DMS79 treated with DMSO at 0.1 percent for 48 hours (cell line): ENCODE data around the gene ZNF576.
A peak's percentile ranks its signal among the peaks of the same experiment; 100 is the strongest.
"Not testable (repeated sequence)": the region's sequence is repeated elsewhere in the genome, so short reads cannot be mapped to it uniquely, and the experiment has no call there.

Source experiments
- DNase-seq: peaks from one replicate; lab custom pipeline; 2025; lab: John Stamatoyannopoulos, UW

ZNF576 gene, protein sequence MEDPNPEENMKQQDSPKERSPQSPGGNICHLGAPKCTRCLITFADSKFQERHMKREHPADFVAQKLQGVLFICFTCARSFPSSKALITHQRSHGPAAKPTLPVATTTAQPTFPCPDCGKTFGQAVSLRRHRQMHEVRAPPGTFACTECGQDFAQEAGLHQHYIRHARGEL

DNA sequence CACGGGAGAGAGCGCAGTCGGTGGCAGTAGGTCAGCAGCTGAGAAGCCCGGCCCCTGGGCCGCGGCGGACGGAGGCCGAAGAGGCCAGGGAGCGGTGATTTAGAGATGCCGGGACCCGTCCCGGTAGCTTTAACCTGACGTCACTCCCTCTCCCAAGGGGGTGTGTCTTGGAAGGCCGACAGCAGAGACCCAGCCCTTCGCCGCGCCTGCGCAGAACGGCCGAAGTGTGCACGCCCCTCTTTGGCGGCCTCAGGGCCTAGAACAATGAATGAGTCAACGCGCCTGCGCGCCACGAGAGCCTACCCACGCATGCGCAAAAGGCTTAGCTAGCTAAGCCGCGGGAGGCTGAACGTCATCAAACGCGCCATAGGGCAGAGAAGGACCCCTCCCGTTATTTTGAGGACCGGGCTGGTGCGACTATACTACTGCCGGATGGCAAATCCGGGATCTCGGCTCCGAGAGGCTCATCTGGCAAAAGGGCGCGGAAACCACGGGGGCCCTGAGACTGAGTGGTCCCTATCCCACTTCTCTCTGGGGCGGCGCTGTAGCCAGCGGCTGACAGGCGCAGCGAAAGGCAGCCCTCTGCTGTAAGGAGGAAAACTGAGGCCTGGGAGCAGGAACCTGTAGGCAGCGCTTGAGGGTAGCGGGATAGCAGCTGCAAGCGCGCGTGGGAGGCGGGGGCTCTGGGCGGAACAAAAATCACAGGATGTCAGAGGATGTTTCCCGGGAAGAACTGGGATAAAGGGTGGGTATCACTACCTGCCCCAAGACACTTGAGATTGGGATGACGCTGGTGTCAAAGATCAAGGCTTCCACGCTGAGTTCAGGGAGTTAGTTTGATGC, at the start of gene ZNF576, which contains the start of gene IRGQ:
TSS of gene ZNF576 (plus strand) at position 597 of the 843 bp plus-strand sequence. CDS start 514 bp downstream, outside the sequence.
TSS of gene IRGQ (minus strand) at position 136 of the 843 bp plus-strand sequence. CDS start 796 bp downstream, outside the sequence.
- DNase-seq, result peak; percentile 98

DNA sequence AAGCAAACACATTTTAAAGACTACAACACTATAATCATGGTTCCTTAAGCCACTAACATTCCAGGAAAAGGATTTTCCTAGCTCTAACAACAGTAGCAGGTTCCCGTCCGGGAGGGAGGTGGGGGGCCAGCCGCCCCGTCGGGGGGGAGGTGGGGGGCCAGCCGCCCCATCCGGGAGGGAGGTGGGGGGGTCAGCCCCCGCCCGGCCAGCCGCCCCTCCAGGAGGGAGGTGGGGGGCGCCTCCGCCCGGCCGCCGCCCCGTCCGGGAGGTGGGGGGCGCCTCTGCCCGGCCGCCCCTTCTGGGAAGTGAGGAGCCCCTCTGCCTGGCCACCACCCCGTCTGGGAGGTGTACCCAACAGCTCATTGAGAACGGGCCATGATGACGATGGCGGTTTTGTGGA, 48.5 kb upstream of the ZNF576 start:
- not testable (repeated sequence) for DNase-seq

DNA sequence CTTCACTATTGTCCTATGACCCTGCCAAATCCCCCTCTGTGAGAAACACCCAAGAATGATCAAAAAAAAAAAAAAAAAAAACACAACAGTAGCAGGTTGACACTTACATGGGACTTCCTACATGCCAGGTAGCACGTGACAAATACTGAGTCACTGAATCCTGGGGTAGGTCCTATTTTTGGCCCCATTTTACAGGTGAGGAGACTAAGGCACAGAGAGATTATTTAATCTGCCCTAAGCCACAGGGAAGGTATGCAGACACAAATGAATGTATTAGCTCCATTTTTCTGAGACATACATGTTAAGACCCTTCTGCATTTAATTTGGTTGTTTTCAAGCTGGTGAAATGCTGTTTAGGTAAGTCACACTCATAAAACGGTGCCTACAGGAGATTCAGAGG, 47.7 kb upstream of the ZNF576 start:
- DNase-seq, result no peak

DNA sequence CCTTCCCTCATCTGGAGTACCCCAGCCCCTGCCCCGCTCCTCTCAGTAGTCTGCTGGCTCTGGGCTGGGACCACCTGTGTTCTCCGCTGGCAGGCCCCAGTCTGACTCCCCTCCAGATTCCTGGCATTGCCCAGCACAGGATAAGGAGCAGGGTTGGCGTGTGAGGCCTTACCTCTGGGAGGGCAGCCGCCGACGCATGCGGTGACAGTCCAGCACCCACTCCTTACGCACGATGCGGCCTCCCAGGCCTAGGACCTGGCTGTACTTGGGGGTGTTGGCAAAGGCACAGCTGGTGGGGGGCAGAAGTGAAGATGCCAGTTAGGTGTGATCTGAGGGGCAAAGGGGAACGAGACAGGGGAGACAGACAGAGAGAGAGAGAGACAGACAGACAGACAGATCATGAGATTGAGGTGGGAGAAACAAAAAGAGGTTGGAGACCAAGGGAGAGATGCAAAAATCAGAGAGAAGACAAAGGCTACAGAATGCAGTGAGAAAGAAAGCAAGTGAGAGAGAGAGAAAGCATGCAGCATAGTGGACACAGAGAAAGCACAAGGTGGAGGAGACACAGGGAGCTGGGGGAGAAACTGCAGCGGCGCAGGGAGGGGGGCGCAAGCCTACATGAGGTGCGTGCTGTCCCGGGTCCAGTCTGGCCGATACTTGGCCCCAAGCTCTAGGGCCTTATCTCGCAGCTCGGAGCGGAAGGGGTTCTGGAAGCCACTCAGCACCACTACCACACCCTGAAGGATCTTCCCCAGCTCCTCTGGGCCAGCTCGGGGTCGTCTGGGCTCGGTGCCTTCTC, 44.8 kb upstream of the ZNF576 start:
- DNase-seq, result no peak

DNA sequence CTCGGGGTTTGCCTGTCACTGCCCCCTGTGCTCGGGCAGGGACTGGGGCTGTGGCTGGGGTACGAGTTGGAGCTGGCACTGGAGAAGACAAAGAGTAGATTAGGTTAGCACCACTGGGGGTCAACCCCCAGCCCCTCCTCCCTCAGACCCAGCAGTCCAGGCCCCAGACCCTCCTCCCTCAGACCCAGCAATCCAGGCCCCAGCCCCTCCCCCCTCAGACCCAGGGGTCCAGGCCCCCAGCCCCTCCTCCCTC, 44.3 kb upstream of the ZNF576 start:
- DNase-seq, result no peak

DNA sequence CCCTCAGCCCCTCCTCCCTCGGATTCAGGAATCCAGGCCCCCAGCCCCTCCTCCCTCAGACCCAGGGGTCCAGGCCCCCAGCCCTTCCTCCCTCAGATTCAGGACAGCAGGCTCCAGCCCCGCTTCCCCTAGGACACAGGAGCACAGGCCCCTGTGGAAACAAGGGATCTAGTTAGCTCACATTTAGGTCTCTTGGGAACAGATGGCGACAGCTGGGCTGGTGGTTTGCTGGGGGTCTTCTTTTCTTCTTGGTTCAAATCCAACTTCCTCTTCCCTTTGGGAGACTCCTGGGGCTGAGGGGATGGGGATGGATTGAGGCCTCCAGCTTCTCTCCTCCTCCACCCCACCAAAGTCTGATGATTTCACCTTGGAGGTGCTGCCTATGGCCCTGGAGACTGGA, 43.8 kb upstream of the ZNF576 start:
- no peak for DNase-seq

DNA sequence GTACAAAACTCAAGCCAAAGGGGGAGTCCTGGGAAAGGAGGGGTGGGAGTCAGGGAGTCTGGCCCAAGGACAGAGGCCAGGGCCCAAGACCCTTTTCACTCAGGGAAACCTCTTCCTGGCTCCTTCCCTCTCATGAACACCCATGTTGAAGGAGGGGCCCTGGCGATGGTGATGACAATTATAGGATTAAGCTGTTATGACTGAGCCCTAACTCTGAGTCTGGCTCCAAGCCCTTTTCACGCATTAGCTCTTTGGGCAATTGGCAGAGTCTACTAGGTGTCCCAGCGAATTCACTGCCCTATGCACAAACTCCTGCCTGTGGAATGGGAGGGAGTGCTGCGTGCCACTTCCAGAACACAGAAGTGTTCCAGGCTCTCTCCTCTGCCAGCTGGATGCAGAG, 42.7 kb upstream of the ZNF576 start:
- DNase-seq, result no peak

DNA sequence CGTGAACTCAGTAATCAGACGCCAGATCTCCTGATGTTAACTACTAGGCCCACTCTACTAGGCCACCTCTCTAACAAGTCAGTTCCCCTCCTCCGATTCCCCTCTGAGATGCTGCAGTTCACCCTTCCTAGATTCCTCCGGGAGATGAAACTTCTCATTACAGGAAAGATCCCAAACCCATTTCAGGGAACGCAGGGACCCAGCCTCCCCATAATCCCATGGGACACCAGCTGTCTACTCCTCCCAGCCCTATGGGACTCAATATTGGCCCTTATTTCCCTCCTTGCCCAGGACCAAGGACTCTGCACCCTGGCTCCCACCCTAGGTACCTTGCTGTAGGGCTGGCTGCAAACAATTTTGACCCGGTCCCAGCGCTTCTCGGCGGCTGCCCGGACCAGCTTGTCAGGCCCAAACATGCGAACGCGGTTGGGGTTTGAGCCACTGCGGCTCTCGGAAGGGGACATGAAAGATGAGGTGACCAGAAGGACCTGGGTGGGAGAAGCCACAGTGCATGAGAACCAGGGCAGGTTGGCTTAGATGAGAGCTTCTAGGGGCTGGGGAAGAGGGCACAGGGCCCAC, 42.0 kb upstream of the ZNF576 start:
- no peak for DNase-seq

DNA sequence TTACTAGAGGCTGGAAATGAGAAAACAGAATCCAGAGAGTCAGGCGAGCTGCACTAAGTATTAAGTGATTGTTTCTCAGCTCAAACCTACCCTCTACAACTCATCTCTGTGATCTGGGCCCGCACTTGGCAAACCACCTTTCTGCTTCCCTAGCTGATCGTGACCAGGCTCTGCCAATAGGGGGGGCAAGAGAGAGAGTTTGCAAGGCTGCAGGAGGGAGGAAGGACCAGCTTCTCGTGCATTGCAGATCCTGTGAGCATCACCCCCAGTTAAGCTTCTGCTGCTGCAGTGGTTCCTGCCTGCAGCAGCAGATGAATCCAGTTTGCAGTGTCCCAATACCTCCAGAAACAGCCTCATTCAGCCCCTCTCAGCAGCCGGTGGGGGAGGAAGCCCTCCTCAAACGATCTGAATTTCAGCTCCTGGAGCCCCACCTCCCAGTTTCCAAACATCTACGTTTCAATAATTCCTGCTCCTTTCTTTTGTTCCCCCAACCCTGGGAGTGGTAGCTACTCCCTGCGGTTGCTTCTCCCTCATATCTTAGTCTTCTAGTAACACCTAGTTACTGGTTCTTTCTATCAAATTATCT, 41.1 kb upstream of the ZNF576 start:
- peak; percentile 8 for DNase-seq

DNA sequence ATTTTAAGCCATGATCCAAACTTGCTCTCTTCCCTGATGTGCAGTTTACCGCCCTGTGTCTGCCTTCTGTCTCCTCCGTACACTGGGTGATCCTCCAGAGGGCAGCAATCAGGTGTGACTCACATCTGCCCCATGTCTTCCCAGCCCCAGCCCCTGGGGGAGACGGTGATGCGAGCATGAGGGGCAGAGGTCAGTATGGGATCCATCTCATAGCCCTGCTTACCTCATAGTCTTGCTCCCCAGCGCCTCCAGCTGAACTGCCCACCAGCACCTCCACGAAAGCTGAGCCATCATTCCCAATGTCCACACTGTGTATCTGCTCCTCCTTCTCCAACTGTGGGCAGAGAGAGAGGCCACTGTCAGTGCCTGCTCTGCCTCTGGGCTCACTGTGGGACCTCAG, 35.7 kb upstream of the ZNF576 start:
- DNase-seq, result no peak

DNA sequence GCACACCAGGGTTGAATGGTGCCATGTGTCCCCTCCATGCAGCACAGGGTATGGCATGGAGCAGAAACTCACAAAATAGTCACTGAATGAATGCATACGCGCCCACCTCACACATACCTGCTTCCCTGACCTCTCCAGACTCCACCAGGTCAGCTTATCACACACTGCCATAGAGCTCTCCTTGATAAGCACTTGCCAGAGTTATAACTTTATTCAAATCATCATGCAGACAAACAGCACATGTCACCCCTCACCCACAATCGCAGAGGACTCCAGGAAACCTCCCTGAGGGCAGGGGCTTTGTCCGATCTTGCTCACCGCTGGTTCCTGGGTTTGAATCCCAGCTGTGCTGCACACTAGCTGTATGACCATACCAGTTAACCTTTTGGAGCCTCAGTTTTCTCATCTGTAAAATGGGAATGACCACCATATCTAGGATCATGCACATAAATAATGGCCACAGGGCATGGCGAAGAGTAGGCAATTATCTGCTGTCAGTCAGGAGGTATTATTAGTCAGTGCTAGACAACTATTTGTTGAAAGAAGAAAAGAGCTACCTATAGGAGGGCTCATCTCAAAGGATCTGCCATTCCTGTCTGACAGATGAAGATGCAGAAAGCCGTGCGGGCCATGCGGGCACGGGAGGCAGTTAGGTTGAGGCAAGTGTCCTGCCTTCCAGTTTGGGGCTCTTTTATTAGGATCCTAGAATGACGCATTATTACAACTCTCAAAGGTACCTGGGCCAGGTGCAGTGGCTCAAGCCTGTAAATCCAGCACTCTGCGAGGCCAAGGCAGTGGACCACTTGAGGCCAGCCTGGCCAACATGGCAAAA, 35.0 kb upstream of the ZNF576 start:
- no peak for DNase-seq

DNA sequence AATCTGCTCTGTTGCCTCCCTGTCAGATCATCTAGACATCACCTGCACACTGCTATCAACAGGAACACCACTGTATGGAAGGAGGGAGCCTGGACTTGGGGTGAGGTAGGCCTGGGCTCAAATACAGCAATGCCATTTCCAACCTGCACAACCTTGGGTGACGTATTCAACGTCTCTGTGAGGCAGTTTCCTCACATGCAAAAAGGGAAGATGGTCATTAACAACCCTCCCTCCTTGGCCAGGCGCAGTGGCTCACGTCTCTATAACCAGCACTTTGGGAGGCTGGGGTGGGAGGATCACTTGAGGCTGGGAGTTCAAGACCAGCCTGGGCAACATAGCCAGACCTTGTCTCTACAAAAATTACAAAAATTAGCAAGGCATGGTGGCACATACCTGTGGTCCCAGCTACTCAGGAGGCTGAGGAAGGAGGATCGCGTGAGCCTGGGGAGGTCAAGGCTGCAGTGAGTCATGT, 34.1 kb upstream of the ZNF576 start:
- no peak for DNase-seq

DNA sequence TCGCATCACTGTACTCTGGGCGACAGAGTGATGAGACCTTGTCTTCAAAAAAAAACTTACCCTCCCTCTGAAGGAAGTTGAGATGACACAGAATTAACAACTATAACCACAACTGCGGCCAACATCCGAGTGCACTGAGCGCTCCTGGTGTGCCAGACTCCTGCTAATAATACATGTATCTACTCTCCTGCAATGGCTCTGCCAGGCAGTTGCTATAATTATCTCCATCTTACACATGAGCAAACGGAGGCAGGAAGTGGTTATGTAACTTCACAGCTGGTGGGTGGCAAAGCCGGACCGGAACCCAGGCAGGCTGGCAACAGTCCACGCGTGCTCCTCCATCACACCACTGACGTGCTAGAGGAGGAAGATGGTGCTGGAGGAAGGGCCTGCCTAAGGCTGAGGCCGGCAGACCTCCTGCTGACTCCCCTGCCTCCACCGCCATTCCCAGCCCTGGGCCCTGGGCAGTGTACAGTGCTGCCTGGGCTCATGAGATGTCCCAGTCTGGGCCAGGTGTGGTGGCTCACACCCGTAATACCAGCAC, 33.6 kb upstream of the ZNF576 start:
- no peak for DNase-seq

DNA sequence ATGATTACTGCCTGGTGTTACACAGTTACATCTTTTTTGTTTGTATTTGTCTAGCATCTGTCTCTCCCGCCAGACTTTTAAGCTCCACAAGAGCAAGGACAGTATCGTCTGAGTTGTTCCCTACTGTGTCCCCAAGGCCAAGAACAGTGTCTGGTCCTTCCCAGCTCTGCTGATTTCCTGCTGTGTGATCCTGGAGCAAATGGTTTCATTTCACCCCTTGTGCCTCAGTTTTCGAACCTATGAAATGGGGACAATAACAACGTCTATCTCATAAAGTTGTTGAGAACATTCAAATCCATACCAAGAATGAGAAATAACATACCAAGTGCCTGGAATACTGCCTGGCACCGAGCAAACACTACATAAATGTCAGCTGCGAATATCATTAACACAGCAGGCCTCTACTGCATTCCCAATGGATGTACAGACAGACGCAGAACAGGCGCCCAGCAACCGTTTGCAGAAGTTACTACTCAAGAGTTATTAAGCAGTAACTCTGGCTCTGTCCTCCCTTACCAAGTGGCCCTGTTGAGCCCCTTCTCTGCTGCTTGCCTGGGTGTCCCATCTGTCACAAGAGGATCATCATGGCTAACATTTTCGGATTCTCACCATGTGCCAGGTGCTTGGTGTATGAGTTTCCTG, 32.5 kb upstream of the ZNF576 start:
- no peak for DNase-seq

DNA sequence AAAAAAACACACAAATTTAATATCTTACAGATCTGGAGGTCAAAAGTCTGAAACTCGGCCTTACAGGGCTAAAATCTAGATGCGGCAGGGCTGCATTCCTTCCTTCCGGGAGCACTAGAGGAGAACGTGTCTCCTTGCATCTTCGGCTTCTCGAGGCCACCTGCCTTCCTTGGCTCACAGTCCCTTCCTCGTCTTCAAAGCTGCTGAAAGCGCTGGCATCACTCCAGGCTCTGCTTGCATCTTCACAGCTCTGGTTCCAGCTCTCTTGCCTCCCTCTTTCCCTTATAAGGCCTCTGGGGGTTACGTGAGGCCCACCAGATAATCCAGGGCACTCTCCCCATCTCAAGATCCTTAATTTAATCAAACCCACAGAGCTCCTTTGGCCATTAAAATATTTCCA, 31.6 kb upstream of the ZNF576 start:
- peak; percentile 68 for DNase-seq

DNA sequence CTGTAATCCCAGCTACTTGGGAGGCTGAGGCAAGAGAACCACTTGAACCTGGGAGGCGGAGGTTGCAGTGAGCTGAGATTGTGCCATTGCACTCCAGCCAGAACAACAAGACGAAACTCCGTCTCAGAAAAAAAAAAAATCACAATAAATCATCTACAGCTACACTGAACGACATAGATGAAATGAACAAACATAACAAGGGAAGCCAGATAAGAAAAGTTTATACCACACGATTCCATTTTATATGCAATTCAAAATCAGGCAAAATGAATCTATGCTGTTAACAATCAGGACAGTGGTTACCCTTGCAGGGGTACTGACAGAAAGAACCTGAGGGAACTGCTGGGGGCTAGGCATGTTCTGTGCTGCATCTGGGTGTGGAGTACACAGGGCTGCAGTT, 26.7 kb upstream of the ZNF576 start:
- DNase-seq, result no peak

DNA sequence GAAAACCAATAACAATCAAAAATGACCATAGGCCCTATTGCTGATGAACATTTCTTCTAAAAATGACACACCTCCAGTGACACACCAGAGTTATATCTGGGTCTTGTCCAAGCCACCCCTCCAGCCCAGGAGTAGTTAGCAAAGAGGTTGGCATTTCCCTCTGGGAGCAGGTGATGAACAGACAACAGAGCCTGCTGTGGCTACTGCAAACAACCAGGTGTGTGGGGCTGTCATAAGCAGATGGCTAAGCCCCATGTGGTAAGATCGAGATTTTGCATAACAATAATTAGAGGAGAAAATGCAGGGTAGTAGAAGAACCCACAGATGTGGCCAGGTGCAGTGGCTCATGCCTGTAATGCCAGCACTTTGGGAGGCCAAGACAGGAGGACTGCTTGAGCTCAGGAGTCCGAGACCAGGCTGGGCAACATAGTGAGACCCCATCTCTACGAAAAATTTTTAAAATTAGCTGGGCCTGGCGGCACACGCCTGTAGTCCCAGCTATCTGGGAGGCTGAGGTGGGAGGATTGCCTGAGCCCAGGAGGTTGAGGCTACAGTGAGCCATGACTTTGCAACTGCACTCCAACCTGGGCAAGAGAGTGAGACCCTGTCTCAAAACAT, 26.1 kb upstream of the ZNF576 start:
- no peak for DNase-seq

DNA sequence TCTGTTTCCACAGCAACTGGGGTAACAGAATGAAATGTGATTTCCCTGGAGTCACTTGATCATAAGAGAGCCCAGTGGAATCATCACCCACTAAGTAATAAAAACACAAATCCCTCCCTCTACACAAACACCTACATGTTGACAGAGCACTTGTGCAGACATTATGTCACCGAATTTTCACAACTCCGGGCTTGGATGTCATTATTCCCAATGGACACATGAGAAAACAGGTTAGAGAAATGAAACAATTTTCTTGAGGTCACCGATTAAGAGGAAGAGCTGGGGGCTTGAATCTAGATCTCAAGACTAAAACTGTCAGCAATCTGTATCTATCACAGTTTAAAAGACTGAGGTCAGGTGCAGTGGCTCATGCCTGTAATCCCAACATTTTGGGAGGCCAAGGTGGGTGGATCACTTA, 24.2 kb upstream of the ZNF576 start:
- no peak for DNase-seq

DNA sequence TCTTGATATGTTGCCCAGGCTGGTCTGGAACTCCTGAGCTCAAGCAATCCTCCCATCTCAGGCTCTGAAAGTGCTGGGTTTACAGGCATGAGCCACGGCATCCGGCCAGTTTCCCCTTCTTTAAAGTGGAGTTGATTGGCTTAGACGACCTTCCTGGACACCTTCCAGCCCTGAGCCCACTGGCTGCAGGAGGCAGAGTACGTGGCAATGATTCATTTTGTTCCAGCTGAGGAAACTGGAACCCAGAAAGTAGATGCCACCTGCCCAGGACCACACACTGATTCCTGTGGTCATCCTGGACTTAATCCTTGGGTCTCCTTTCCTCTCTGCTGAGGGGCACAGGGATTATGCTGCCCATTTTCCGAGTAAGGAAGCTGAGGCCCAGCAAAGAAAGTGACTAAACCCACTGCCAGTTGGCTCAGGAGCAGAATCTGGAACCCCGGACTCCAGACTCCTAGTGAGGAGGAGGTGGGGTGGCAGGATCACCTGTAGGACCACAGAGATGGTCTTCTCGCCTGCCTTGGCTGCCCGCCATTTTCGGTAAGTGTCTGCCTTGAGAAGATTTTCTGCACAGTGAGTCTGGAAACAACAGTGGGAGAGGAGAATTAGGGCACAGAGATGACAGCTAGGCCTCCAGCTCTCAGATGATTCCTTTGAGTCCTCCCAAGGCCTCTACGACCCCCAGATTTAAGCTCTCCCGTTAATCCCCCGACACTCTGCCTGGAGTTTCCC, 21.8 kb upstream of the ZNF576 start:
- peak; percentile 32 for DNase-seq
